Stimulated activated CD4-positive, alpha-beta T cell treated with anti-CD3 and anti-CD28 coated beads, Interleukin-12 subunit alpha, Interleukin-12 subunit beta, amount 100 ng/mL, for 24 hours (primary cell): Measurements from ENCODE around the gene CACNA1I.

Experiments used
- DNase-seq, 2 experiments: peaks; one replicate each; pipeline ENCODE4 v3.0.0-alpha.2; 2020; ENCODE audit warnings: low read depth in 2 of 2

CACNA1I gene

GRCh38 chr22:39597236-39597869 is 26.8 kb downstream of the CACNA1I start:
- DNase-seq, result no peak

- DNase-seq, result peak; percentile 57 to 84
Observed at GRCh38 chr22:39598017-39598965, 27.7 kb downstream of the CACNA1I start.

GRCh38 chr22:39600491-39601179 is 30.1 kb downstream of the CACNA1I start:
- no peak for DNase-seq

GRCh38 chr22:39601180-39601535 is 30.6 kb downstream of the CACNA1I start:
- no peak for DNase-seq

GRCh38 chr22:39603345-39603744 is 32.8 kb downstream of the CACNA1I start:
- no peak for DNase-seq

GRCh38 chr22:39610246-39610645 is 39.7 kb downstream of the CACNA1I start:
- DNase-seq, result no peak

GRCh38 chr22:39610766-39611165 is 40.2 kb downstream of the CACNA1I start:
- no peak for DNase-seq

GRCh38 chr22:39611360-39611759 is 40.8 kb downstream of the CACNA1I start:
- no peak for DNase-seq

GRCh38 chr22:39612811-39613548 is 42.4 kb downstream of the CACNA1I start:
- DNase-seq, result no peak

- no peak for DNase-seq
Observed at GRCh38 chr22:39613549-39613921, 43.0 kb downstream of the CACNA1I start.

- DNase-seq, result no peak
Observed at GRCh38 chr22:39614442-39614841, 43.9 kb downstream of the CACNA1I start.

GRCh38 chr22:39616051-39616450 is 45.5 kb downstream of the CACNA1I start:
- no peak for DNase-seq

- no peak for DNase-seq
Observed at GRCh38 chr22:39616781-39617180, 46.2 kb downstream of the CACNA1I start.

GRCh38 chr22:39617342-39617741 is 46.8 kb downstream of the CACNA1I start:
- DNase-seq, result no peak

- DNase-seq, result no peak
Observed at GRCh38 chr22:39617970-39618757, 47.6 kb downstream of the CACNA1I start.

GRCh38 chr22:39618996-39619530 is 48.5 kb downstream of the CACNA1I start:
- DNase-seq, result no peak

GRCh38 chr22:39620924-39621690 is 50.6 kb downstream of the CACNA1I start:
- no peak for DNase-seq

- no peak for DNase-seq
Observed at GRCh38 chr22:39621826-39622225, 51.3 kb downstream of the CACNA1I start.

- peak; percentile 44 to 66 for DNase-seq
Observed at GRCh38 chr22:39622881-39623367, 52.4 kb downstream of the CACNA1I start.
